MG63 (cell line): ENCODE results near the gene TGFBR1. TPM values are rescaled to one million over a fixed set of nuclear protein-coding genes. Genes with fewer than 3 reads are reported as not detected.
A peak's percentile ranks its signal among the peaks of the same experiment; 100 is the strongest.

Experiments
- DNase-seq: peaks from one replicate; pipeline ENCODE4 v3.0.0-alpha.2; 2020
- H3K27me3 ChIP-seq: fragments of 250-450 bp; sonication (Bioruptor Pico); 2 replicates; pipeline ENCODE4 v1.5.1; 2020; ENCODE audit warnings: mild to moderate bottlenecking, moderate library complexity
- H3K36me3 ChIP-seq: fragments of 250-450 bp; sonication (Bioruptor Pico); 2 replicates; pipeline ENCODE4 v1.5.1; 2020; ENCODE audit warnings: mild to moderate bottlenecking, moderate library complexity
- H3K4me3 ChIP-seq: fragments of 250-450 bp; sonication (Bioruptor Pico); 2 replicates; pipeline ENCODE4 v1.5.1; 2020; ENCODE audit warnings: mild to moderate bottlenecking, moderate library complexity
- H3K9me3 ChIP-seq: fragments of 250-450 bp; sonication (Bioruptor Pico); 2 replicates; pipeline ENCODE4 v1.5.1; 2020; ENCODE audit warnings: mild to moderate bottlenecking, moderate library complexity
- total RNA-seq: library from RNA; depleted of rRNA; stranded (reverse); fragments of >200 nt; shearing (Covaris generic); gene quantifications from 2 replicates; pipeline ENCODE4 v1.2.3, GENCODE V29; 2014; ENCODE audit warnings: low replicate concordance; rRNA removed

Gene TGFBR1
- 19.1 and 29.4 TPM in 2 replicates for total RNA-seq

DNA sequence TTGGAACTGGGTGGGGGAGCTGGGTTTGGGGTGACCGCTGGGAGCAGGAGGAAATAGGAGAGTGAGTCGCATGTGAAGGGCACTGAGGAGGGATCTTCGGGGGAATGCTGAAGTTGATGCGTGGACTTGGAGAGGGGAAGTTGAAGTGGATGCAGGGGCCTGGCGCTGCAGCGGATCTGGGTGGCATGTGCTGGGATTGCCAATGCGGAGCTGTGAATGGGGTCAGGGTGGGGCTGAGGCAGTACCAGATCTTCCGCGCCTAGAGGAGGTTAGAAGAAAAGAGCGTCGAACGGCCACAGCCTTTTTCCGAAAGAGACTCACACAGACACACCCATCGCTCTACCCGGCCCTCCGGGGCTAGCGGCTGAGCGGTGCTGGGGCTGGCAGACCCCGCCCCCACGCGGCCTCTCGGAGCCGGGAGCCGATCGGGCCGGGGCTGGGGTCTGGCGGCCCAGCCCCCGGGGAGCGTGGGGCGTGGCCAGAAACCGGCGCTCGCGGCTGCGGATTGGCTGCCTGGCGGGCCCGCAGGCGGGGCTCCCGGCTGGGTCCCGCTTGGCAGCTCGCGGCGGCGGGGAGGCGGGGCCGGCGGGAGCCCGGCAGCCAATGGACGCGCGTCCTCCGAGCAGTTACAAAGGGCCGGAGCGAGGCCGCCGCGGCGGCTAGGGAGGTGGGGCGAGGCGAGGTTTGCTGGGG, at the start of gene TGFBR1:
TSS of gene TGFBR1 (plus strand) at position 655 of the 693 bp plus-strand sequence. CDS start 93 bp downstream, outside the sequence.
- no peaks in the 10 kb centered on the region for H3K27me3 ChIP-seq
- no peaks in the 10 kb centered on the region; the same call in 1 of the 2 replicates for H3K36me3 ChIP-seq
- H3K4me3 ChIP-seq: peak within 1 kb of the TSS; percentile 76
- peak; percentile 94 for DNase-seq
- H3K9me3 ChIP-seq: no peaks in the 10 kb centered on the region

DNA sequence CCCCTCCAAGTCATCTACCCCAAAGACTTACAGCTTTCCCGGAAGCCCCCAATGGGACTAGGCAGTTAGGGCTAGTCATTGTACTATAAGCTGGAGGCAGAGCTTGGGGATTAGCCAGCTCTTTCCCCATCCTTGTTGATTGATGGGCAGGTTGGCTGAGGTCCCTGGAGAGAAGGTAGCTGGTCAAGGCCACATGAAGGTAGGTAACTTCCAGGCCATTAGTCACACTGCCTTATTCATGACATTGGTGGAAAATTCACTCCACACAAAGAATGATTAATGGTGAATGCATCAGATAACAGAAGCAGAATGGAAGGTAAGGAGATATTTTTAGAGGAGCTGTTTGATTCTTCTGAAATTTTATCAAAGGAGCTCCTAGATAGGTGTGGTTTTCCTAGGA, 49.5 kb upstream of the TGFBR1 start:
- no peak overlapping the region for H3K4me3 ChIP-seq
- no peak for DNase-seq
- H3K36me3 ChIP-seq: no peaks in the 10 kb centered on the region
- no peaks in the 10 kb centered on the region for H3K27me3 ChIP-seq
- H3K9me3 ChIP-seq: no peaks in the 10 kb centered on the region

DNA sequence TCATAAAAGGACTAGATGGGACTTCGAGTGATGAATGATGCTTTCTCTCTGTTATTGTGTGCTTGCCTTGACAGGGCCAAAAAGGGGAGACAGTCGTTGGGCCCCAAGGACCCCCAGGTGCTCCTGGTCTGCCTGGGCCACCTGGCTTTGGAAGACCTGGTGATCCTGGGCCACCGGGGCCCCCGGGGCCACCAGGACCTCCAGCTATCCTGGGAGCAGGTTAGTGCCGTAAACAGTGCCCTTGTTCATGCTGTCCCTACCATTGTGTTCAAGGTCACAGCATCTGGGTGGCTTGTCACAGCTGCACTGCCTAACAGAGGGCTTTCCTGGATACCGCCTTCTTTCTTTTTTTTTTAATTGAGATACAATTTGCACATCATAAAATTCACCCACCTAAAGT, 48.7 kb upstream of the TGFBR1 start:
- H3K4me3 ChIP-seq: no peak overlapping the region
- H3K36me3 ChIP-seq: no peaks in the 10 kb centered on the region

DNA sequence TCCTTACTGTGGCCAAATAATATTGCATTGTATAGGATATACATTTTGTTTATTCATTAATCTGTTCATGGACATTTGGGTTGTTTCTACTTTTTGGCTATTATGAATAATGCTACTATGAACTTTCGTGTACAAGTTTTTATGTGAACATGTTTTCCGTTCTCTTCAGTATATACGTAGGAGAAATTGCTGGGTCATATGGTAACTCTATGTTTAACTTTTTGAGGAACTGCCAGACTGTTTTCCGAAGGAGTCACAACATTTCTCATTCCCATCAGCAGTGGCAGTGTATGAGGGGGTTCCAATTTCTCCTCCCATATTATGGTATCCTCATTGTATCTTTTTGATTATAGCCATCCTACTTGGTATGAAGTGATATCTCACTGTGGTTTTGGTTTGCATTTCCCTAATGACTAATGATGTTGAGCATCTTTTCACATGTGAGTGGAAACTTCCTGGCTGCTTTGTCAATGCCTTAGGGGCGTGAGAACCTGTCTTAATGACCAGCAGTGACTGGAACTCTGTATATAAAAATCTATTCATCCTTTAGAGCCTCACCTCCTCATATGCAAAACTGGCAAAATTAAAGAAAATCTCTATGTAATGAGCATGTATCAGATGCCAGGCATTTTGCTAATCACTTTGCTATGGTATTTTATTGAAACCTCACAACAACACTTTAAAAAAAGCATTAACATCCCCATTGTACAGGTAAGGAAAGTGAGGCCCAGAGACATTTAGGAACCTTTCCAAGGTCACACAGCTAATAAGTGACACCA, 47.8 kb upstream of the TGFBR1 start:
- Histone ChIP-seq H3K4me3 (no peak overlapping the region), H3K27me3 (no peaks in the 10 kb centered on the region), H3K9me3 (no peaks in the 10 kb centered on the region), H3K36me3 (no peaks in the 10 kb centered on the region)
- DNase-seq: peak; percentile 56

More for the DNA sequence above, 48.7 kb upstream of the TGFBR1 start:
- no peak for DNase-seq
- no peaks in the 10 kb centered on the region for H3K27me3 ChIP-seq
- H3K9me3 ChIP-seq: no peaks in the 10 kb centered on the region

GRCh38 chr9:99057665-99058625, 47.0 kb upstream of the TGFBR1 start:
- Histone ChIP-seq H3K9me3 (no peaks in the 10 kb centered on the region), H3K36me3 (no peaks in the 10 kb centered on the region), H3K4me3 (no peak overlapping the region), H3K27me3 (no peaks in the 10 kb centered on the region)
- DNase-seq: peak; percentile 77

DNA sequence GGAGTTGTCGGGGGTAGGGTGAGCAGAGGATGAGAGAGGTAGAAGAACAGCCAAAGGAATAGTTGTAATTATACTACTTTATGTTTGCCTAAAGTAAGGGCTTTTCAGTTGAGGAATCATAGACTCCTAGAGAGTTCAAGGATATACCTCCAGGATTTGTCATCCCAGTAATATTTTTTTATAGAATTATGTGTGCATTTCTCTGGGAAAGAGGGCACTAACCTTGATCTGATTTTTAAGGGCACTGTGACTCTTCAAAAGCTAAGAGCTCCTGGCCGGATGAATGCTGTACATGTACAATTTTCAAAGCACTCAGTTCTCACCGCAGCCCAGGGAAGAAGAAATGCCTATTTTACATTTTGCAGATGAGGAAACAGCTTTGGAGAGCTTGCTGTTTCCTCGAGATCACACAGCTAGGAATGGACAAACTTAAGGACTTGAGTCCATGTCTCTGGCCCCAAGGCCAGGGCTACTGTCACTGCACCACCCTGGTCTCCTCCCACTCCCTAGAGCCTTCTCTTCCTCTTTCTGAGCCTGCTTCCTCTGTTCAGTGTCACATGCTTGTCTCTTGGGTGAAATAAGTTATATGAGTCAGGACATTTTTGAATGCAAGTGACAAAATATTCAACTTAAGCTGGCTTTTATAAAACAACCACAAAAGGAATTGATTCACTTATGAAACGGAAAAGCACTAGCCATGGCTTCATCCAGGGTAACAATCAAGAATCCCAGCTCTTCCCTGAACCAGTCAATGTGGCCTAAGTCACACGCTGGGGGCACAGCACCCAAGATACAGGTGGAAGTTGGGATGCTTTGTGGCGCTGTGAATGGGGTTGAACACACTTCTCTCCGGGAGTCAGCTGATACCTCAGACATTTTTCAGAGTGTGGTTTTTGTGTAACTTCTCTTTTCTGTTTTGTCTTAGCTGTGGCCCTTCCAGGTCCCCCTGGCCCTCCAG, 45.7 kb upstream of the TGFBR1 start:
- DNase-seq: no peak
- Histone ChIP-seq H3K27me3 (no peaks in the 10 kb centered on the region), H3K9me3 (no peaks in the 10 kb centered on the region), H3K4me3 (no peak overlapping the region), H3K36me3 (no peaks in the 10 kb centered on the region)

GRCh38 chr9:99060621-99061020, 44.3 kb upstream of the TGFBR1 start:
- no peaks in the 10 kb centered on the region for H3K9me3 ChIP-seq
- no peaks in the 10 kb centered on the region for H3K36me3 ChIP-seq
- no peak for DNase-seq
- no peak overlapping the region for H3K4me3 ChIP-seq
- H3K27me3 ChIP-seq: no peaks in the 10 kb centered on the region

DNA sequence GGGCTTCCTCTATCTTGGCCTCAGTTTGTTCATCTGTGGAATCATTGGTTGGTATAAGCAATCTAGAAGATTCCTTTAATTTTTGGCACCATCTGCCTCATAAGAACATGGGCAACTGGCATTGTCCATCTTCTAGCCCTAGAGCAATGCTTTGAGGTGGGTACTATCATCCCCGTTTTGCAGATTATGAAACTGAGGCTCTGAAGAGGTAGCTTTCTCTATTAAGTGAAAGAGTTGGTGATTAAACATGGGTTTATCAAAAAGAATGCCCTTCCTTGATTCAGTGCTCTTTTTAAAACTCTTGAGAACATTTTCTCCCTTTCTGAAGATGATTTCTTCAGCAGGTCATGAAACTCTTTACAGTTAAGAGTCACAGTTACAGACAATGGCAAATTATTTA, 42.4 kb upstream of the TGFBR1 start:
- Histone ChIP-seq H3K9me3 (no peaks in the 10 kb centered on the region), H3K27me3 (no peaks in the 10 kb centered on the region), H3K4me3 (no peak overlapping the region), H3K36me3 (no peaks in the 10 kb centered on the region)
- DNase-seq: no peak

- H3K4me3 ChIP-seq: no peak overlapping the region
- no peak for DNase-seq
- H3K27me3 ChIP-seq: no peaks in the 10 kb centered on the region
- no peaks in the 10 kb centered on the region for H3K36me3 ChIP-seq
- H3K9me3 ChIP-seq: no peaks in the 10 kb centered on the region
Observed at GRCh38 chr9:99063522-99063921, 41.4 kb upstream of the TGFBR1 start.

DNA sequence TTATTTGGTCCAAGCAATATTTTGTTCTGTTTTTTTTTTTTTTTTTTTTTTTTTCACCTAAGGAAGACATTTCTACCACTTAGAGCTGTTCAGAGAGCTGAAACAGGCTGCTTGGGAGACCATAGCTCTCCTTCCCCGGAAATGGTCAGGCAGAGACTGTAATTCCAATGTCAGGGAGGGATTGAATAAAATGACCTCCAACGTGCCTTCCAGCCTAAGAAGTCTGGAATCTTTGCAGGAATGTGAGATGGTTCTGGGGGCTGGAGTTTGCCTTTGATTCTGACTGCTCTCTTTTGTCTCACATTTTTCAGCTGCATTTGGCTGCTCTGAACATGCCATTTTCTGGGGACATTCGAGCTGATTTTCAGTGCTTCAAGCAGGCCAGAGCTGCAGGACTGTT, 38.3 kb upstream of the TGFBR1 start:
- no peaks in the 10 kb centered on the region for H3K27me3 ChIP-seq
- H3K4me3 ChIP-seq: no peak overlapping the region
- no peaks in the 10 kb centered on the region for H3K9me3 ChIP-seq
- no peak for DNase-seq
- no peaks in the 10 kb centered on the region for H3K36me3 ChIP-seq

DNA sequence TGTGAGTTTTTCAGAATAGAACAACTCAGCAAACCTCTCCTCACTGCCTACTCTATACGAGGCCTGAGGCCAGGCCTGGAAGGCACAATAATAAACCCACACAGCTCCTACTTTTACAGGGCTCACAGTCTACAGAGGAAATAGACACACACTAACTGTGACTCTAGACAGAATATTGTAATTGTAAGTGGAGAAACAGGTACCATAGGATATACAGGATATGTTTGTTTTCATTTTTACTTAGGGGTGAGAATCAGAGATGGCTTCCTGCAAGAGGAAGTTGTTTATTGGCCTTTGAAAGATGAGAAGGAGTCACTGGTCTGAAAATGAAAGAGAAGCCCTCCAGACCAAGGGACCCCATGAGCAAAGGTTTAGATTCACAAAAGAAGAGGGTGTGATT, 35.8 kb upstream of the TGFBR1 start:
- no peaks in the 10 kb centered on the region for H3K27me3 ChIP-seq
- no peak overlapping the region for H3K4me3 ChIP-seq
- H3K36me3 ChIP-seq: no peaks in the 10 kb centered on the region
- no peak for DNase-seq
- H3K9me3 ChIP-seq: no peaks in the 10 kb centered on the region

- Histone ChIP-seq H3K36me3 (no peaks in the 10 kb centered on the region), H3K9me3 (no peaks in the 10 kb centered on the region), H3K4me3 (no peak overlapping the region), H3K27me3 (no peaks in the 10 kb centered on the region)
- DNase-seq: no peak
Observed at GRCh38 chr9:99069546-99069945, 35.4 kb upstream of the TGFBR1 start.

- Histone ChIP-seq H3K4me3 (no peak overlapping the region), H3K27me3 (no peaks in the 10 kb centered on the region), H3K36me3 (no peaks in the 10 kb centered on the region), H3K9me3 (no peaks in the 10 kb centered on the region)
- DNase-seq: no peak
Observed at GRCh38 chr9:99070681-99071080, 34.2 kb upstream of the TGFBR1 start.

DNA sequence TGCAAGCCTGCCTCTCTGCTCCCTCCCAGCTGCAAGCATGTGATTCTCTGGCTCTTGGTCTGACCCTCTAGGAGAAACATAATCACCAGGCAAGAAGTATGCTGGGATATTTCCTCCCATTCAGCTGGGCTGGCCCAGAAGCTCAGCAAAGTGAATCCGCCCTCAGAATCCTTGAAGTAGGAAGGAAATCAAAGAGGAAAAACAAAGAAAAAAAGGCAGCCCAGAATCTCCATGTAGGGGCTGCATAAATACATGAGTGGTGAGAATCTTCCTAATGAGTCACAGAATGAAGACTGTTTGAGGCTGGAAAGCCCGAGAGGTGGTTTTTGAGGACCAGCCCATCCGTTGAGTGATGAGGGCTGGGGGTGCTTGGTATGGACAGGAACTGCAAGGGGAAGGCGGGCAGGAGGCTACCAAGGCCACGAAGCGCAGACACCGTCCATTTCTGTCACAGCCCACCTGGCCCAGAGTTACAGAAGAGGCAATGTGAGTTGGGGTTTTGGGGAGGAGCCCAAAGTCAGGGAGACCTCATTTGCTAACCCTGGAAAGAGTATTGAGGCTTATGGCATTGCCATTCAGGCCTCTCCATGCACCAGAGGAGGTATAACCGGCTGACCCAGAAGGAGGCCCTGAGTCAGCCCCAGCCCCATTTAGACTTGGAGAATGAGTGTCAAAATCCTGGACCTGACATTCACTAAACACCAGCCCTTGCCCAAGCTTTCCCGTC, 33.4 kb upstream of the TGFBR1 start:
- no peak for DNase-seq

GRCh38 chr9:99072040-99072394, 32.9 kb upstream of the TGFBR1 start:
- Histone ChIP-seq H3K9me3 (no peaks in the 10 kb centered on the region), H3K4me3 (no peak overlapping the region), H3K36me3 (no peaks in the 10 kb centered on the region), H3K27me3 (no peaks in the 10 kb centered on the region)
- DNase-seq: no peak

More for the DNA sequence above, 33.4 kb upstream of the TGFBR1 start:
- Histone ChIP-seq H3K4me3 (no peak overlapping the region), H3K27me3 (no peaks in the 10 kb centered on the region), H3K9me3 (no peaks in the 10 kb centered on the region), H3K36me3 (no peaks in the 10 kb centered on the region)
